Body of pancreas (tissue), 4 donors: ENCODE data around the gene GLI3. TPM values are rescaled to one million over a fixed set of nuclear protein-coding genes. Genes with fewer than 3 reads are reported as not detected.

Experiments used
- ATAC-seq: fragments of 150-250 bp; one replicate; pipeline ENCODE4 v1.9.1; 2016
- DNase-seq, 4 donors: peaks; one replicate each; pipeline ENCODE4 v3.0.0-alpha.2; 2019
- H3K27ac ChIP-seq, 4 donors: fragments of 200-600 bp; sonication (generic); 1 replicate in 3 of 4; 2 replicates in 1 of 4; pipeline versions ENCODE4 v1.5.1 to v1.6.1; 2016 to 2019; ENCODE audit warnings: mild to moderate bottlenecking in 1 of 4, mixed read lengths in 1 of 4, moderate library complexity in 1 of 4
- H3K27me3 ChIP-seq, 2 donors: fragments of 200-600 bp; sonication (generic); one replicate each; pipeline ENCODE4 v1.6.0; 2016; ENCODE audit warnings: mild to moderate bottlenecking in 1 of 2
- H3K36me3 ChIP-seq, 2 donors: fragments of 200-600 bp; sonication (generic); replicated peaks in 1 of 2; 2 replicates each; pipeline ENCODE4 v1.5.1; 2016; ENCODE audit warnings: low read depth in 2 of 2; ENCODE audit not compliant: insufficient read depth in 1 of 2
- H3K4me1 ChIP-seq: fragments of 200-600 bp; sonication (generic); one replicate; pipeline ENCODE4 v1.6.0; 2016
- H3K4me3 ChIP-seq, 2 donors: fragments of 200-600 bp; sonication (generic); 1 replicate in 1 of 2; 2 replicates in 1 of 2; pipeline ENCODE4 v1.5.1; 2016 to 2019
- H3K9me3 ChIP-seq, 3 donors: fragments of 200-600 bp; sonication (generic); 1 replicate in 2 of 3; 2 replicates in 1 of 3; pipeline ENCODE4 v1.5.1; 2016
- POLR2A ChIP-seq, 3 donors: fragments of 450-650 bp; IDR thresholded peaks; one replicate each; pipeline ENCODE4 v1.6.1; 2016; ENCODE audit warnings: antibody characterized with exemption in 3 of 3, mild to moderate bottlenecking in 2 of 3
- WGBS, 2 donors: methylation state at CpG; one replicate each; pipeline ENCODE4 v1.1.5; 2017; 5-methylcytosine and 5-hydroxymethylcytosine counted together
- intact Hi-C: fragments of 100-400 bp; cut with DNase I; formaldehyde crosslinking; loops from one replicate; pipeline ENCODE4 v1.15.1; 2023
- total RNA-seq, 2 donors: library from RNA; depleted of rRNA; stranded (reverse); fragments of >200 nt; gene quantifications; one replicate each; pipeline ENCODE4 v1.1.0, GENCODE V29; 2016
- TF ChIP-seq, protein P1 (sequence below), 7 experiments: fragments of 450-650 bp in 4 of 7; fragments of 200-600 bp in 3 of 7; sonication (generic) in 3 of 7; IDR thresholded peaks; one replicate each; pipeline ENCODE4 v1.5.1; 2016 to 2019; ENCODE audit warnings: antibody characterized with exemption in 7 of 7

GLI3 gene
- total RNA-seq, 2 donors from 2014 or later = 1.0 to 2.0 TPM

DNA sequence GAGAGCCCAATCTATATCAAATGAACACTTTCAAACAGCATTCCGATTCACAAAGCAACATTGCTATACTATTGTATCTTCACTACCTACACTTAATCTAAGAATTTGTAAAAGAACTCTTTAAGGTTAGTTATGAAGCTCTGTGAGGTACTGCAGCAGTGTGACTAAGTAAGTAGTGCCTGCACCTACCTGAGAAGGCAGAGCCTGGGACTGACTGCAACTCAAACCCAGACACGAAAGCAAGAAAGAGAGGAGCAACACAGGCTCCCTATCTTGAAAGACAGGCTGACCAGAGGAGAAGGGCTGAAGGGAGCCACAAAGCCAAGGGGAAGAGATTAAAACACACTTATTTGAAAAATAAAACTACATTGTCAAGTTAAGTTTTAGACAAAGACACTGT lies 160.1 kb downstream of the GLI3 start:
- intact Hi-C loops = no loop called here
- H3K4me1 ChIP-seq = no peaks in the 10 kb centered on the region
- DNase-seq = no peak
- no peak overlapping the region for H3K4me3 ChIP-seq
- TF ChIP-seq POLR2A (IDR thresholded peaks at IDR 0.05) = no peak
- TF ChIP-seq, protein P1, sequence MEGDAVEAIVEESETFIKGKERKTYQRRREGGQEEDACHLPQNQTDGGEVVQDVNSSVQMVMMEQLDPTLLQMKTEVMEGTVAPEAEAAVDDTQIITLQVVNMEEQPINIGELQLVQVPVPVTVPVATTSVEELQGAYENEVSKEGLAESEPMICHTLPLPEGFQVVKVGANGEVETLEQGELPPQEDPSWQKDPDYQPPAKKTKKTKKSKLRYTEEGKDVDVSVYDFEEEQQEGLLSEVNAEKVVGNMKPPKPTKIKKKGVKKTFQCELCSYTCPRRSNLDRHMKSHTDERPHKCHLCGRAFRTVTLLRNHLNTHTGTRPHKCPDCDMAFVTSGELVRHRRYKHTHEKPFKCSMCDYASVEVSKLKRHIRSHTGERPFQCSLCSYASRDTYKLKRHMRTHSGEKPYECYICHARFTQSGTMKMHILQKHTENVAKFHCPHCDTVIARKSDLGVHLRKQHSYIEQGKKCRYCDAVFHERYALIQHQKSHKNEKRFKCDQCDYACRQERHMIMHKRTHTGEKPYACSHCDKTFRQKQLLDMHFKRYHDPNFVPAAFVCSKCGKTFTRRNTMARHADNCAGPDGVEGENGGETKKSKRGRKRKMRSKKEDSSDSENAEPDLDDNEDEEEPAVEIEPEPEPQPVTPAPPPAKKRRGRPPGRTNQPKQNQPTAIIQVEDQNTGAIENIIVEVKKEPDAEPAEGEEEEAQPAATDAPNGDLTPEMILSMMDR (IDR thresholded peaks at IDR 0.05) = no peak
- H3K36me3 ChIP-seq = no peaks in the 10 kb centered on the region
- no peaks in the 10 kb centered on the region for H3K9me3 ChIP-seq
- no peaks in the 10 kb centered on the region for H3K27me3 ChIP-seq
- 85 to 89% methylated on average over 2 of the region's 2 CpGs for WGBS, 2 donors
- ATAC-seq = no peak
- H3K27ac ChIP-seq = no peak overlapping the region

DNA sequence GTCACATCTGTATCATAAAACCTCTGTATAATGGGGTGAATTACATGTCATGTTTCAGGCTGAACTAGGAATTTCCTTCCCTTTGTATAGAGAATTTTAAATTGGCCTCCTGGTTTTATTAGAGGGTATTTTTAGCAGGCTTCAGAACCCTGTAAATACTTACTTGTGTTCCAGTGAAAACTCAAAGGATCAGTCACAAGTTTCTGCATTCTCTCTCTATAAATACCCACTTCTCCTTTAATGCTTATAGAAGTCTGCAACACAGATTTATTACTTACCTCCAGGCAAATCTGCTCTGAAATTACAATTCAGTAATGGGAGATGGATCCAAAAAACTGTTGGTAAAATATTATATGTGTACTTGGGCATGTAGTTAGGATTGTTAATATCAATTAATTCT lies 161.6 kb downstream of the GLI3 start:
- DNase-seq (no peak), ATAC-seq (no peak)
- Histone ChIP-seq H3K27me3 (no peaks in the 10 kb centered on the region), H3K4me1 (no peaks in the 10 kb centered on the region), H3K9me3 (no peaks in the 10 kb centered on the region), H3K4me3 (no peak overlapping the region), H3K36me3 (no peaks in the 10 kb centered on the region), H3K27ac (no peak overlapping the region)
- no peak for TF ChIP-seq POLR2A (IDR thresholded peaks at IDR 0.05)
- TF ChIP-seq, protein P1 (IDR thresholded peaks at IDR 0.05) = no peak
- intact Hi-C loops = no loop called here

DNA sequence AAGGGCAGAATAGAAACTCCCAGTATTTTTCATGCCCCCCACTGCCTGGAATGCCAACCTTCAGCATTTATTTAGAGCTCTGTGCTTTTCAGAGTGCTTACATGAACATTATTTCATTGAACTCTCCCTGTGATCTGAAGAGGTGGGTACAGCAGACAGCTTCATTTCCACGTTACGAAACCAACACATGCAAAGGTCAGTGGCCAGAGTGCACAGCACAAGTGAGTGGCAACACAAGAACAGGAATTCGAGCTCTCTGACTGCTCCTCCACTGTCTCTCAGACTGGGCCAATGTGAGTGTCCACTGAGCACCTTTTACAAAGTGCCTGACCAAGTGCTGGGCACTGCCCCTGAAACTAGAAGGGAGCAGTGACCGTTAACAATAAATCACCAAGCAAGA lies 162.9 kb downstream of the GLI3 start:
- ATAC-seq = no peak
- Histone ChIP-seq H3K9me3 (no peaks in the 10 kb centered on the region), H3K4me1 (no peaks in the 10 kb centered on the region), H3K27me3 (no peaks in the 10 kb centered on the region), H3K27ac (no peak overlapping the region), H3K36me3 (no peaks in the 10 kb centered on the region), H3K4me3 (no peak overlapping the region)
- DNase-seq = no peak
- WGBS, 2 donors = 79 to 81% methylated on average over 4 of the region's 4 CpGs
- intact Hi-C loops = no loop called here
- TF ChIP-seq POLR2A (IDR thresholded peaks at IDR 0.05) = no peak
- TF ChIP-seq, protein P1 (IDR thresholded peaks at IDR 0.05) = no peak

DNA sequence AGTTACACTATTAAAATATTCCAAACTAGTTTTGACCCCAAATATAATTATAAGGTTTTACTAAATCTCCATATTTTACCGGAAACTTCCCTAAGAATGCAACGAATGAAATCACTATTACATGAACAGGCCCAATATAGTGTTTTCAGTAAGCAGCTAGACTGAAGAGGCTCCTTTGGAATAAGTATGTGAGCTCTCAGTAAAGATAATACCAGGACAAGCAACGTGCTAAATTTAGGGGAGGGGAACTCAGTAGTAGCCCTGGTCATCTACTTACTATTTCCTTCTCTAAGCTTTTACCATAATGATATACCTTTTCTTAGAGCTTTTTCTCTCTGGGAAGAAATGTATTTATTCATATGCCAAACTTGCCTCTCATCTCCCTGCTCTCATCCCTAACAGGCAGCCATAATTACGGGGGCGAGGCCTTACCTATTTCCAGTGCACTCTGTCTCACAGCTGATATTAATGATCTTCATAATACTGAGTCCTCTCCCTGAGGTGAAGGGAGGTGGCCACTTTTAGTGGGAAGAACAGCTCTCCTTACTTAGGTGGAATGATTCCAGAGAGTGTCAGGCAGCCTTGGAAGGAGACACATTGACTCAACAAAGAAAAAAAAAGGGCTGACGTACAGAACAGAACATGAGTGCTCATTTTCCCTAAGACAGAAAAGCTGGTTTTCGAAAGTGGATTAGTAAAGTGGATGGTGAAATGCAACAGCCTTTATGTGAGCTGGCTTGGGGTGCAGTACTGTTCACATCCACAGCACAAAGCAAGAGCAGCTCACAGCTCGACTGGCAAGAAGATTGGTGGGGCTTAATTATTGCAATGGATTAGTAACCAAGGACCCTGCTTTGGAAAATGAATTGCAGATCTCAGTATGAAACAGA lies 165.4 kb downstream of the GLI3 start:
- Histone ChIP-seq H3K4me1 (no peaks in the 10 kb centered on the region), H3K9me3 (no peaks in the 10 kb centered on the region), H3K27ac (no peak overlapping the region), H3K4me3 (no peak overlapping the region), H3K27me3 (no peaks in the 10 kb centered on the region), H3K36me3 (no peaks in the 10 kb centered on the region)
- no peak for ATAC-seq
- intact Hi-C loops = no loop called here
- 61 to 62% methylated on average over 8 of the region's 8 CpGs for WGBS, 2 donors
- TF ChIP-seq, protein P1 (IDR thresholded peaks at IDR 0.05) = no peak
- no peak for TF ChIP-seq POLR2A (IDR thresholded peaks at IDR 0.05)
- DNase-seq = no peak

DNA sequence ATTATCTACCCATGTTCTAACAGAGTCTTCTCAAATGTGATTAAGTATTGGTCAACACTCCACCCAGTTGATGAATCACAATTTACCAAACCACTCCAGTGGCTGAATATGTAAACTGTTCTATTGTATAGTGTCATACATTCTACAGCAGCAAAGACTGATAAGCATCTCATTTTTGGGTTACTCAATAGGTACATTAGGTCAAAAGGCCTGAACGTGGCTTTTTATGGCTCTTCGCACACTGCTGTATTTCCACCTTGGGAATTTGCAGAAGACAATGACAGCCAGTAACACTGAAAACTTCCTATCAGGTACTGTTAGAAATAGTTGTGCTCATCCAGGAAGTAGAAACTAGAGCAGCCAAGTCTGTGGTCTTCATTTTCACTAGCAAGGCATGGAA lies 166.9 kb downstream of the GLI3 start:
- Histone ChIP-seq H3K9me3 (no peaks in the 10 kb centered on the region), H3K4me3 (no peak overlapping the region), H3K27me3 (no peaks in the 10 kb centered on the region), H3K36me3 (no peaks in the 10 kb centered on the region), H3K27ac (no peak overlapping the region), H3K4me1 (no peaks in the 10 kb centered on the region)
- no peak for DNase-seq
- WGBS, 2 donors = 78 to 90% methylated on average over 2 of the region's 2 CpGs
- ATAC-seq = no peak
- TF ChIP-seq POLR2A (IDR thresholded peaks at IDR 0.05) = no peak
- TF ChIP-seq, protein P1 (IDR thresholded peaks at IDR 0.05) = no peak
- intact Hi-C loops = no loop called here
